ENCODE data around the gene RETREG2.

- TF ChIP-seq CTCF (IDR thresholded peaks at IDR 0.05) = no peak
- TF ChIP-seq TCF7L2 (IDR thresholded peaks at IDR 0.05; ENCODE audit: low read depth, low read length) = no peak
- no peak for TF ChIP-seq POLR2AphosphoS5 (IDR thresholded peaks at IDR 0.05; ENCODE audit: low read depth, low read length)
- TF ChIP-seq REST (IDR thresholded peaks at IDR 0.05; ENCODE audit: insufficient read depth in 1 of 2, low read depth in 2 of 2, low read length in 1 of 2) = no peak
- no peak for TF ChIP-seq SIN3A (IDR thresholded peaks at IDR 0.05; ENCODE audit: borderline replicate concordance, insufficient read depth, low read depth, low read length)
These were observed 48.5 kb upstream of the RETREG2 start for GRCh38 chr2:219129589-219129988.

All from Panc1 (cell line).